ENCODE results near the gene CUL5.
"Not testable (repeated sequence)": the region's sequence is repeated elsewhere in the genome, so short reads cannot be mapped to it uniquely, and the experiment has no call there.

DNA sequence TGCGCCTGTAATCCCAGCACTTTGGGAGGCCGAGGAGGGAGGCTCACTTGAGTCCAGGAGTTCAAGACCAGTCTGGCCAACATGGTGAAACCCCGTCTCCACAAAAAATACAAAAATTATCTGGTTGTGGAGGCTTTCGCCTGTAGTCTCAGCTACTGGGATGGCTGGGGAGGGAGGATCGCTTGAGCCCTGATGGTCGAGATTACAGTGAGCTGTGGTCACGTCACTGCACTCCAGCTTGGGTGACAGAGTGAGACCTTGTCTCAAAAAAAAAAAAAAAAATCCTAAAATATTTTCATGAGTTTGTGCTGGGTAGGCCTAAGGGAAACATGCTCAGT, 112.2 kb downstream of the CUL5 start:
- TF ChIP-seq POLR2AphosphoS5, POLR2A (IDR thresholded peaks at IDR 0.05): not testable (repeated sequence)
- TF ChIP-seq, protein P1, sequence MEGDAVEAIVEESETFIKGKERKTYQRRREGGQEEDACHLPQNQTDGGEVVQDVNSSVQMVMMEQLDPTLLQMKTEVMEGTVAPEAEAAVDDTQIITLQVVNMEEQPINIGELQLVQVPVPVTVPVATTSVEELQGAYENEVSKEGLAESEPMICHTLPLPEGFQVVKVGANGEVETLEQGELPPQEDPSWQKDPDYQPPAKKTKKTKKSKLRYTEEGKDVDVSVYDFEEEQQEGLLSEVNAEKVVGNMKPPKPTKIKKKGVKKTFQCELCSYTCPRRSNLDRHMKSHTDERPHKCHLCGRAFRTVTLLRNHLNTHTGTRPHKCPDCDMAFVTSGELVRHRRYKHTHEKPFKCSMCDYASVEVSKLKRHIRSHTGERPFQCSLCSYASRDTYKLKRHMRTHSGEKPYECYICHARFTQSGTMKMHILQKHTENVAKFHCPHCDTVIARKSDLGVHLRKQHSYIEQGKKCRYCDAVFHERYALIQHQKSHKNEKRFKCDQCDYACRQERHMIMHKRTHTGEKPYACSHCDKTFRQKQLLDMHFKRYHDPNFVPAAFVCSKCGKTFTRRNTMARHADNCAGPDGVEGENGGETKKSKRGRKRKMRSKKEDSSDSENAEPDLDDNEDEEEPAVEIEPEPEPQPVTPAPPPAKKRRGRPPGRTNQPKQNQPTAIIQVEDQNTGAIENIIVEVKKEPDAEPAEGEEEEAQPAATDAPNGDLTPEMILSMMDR (IDR thresholded peaks at IDR 0.05) = not testable (repeated sequence)

All from prostate gland (tissue), 2 donors.